NCI-H128 (cell line): ENCODE measurements around the gene DIPK1A.
"Not testable (repeated sequence)": the region's sequence is repeated elsewhere in the genome, so short reads cannot be mapped to it uniquely, and the experiment has no call there.

Source experiments
- DNase-seq: peaks from one replicate; lab custom pipeline; 2025; ENCODE audit not compliant: unreplicated experiment; lab: John Stamatoyannopoulos, UW

Gene DIPK1A

GRCh38 chr1:92921031-92922023, 39.9 kb downstream of the DIPK1A start:
- no peak for DNase-seq

GRCh38 chr1:92916899-92917298, 44.4 kb downstream of the DIPK1A start:
- no peak for DNase-seq

GRCh38 chr1:92915547-92915946, 45.7 kb downstream of the DIPK1A start:
- DNase-seq = no peak

- no peak for DNase-seq
Observed at GRCh38 chr1:92913093-92913819, 48.0 kb downstream of the DIPK1A start.

GRCh38 chr1:92910081-92910480, 51.2 kb downstream of the DIPK1A start:
- DNase-seq = no peak

- DNase-seq = no peak
Observed at GRCh38 chr1:92909321-92909720, 51.9 kb downstream of the DIPK1A start.

- no peak for DNase-seq
Observed at GRCh38 chr1:92907949-92908684, 53.1 kb downstream of the DIPK1A start.

GRCh38 chr1:92903765-92904164, 57.5 kb downstream of the DIPK1A start:
- DNase-seq = no peak

- DNase-seq = no peak
Observed at GRCh38 chr1:92902406-92902744, 58.9 kb downstream of the DIPK1A start.

GRCh38 chr1:92901699-92902405, 59.4 kb downstream of the DIPK1A start:
- DNase-seq = peak; percentile 43

GRCh38 chr1:92901126-92901525, 60.1 kb downstream of the DIPK1A start:
- DNase-seq = no peak

GRCh38 chr1:92900539-92900938, 60.7 kb downstream of the DIPK1A start:
- DNase-seq = no peak

GRCh38 chr1:92899780-92900179, 61.5 kb downstream of the DIPK1A start:
- no peak for DNase-seq

GRCh38 chr1:92898053-92898452, 63.2 kb downstream of the DIPK1A start:
- not testable (repeated sequence) for DNase-seq

GRCh38 chr1:92887465-92887864, 73.8 kb downstream of the DIPK1A start:
- DNase-seq = no peak

- DNase-seq = no peak
Observed at GRCh38 chr1:92886886-92887419, 74.3 kb downstream of the DIPK1A start.

- no peak for DNase-seq
Observed at GRCh38 chr1:92884195-92884594, 77.1 kb downstream of the DIPK1A start.

- no peak for DNase-seq
Observed at GRCh38 chr1:92883297-92883696, 78.0 kb downstream of the DIPK1A start.

- no peak for DNase-seq
Observed at GRCh38 chr1:92882819-92883218, 78.4 kb downstream of the DIPK1A start.

- DNase-seq = no peak
Observed at GRCh38 chr1:92881391-92881790, 79.9 kb downstream of the DIPK1A start.
